MCF 10A (cell line): Measurements from ENCODE around the gene SNX22. TPM values are rescaled to one million over a fixed set of nuclear protein-coding genes. Genes with fewer than 3 reads are reported as not detected.
A peak's percentile ranks its signal among the peaks of the same experiment; 100 is the strongest.

Experiments used
- BruUV-seq: library from RNA; stranded (reverse); fragments of 400-500 nt; replicated peaks from 2 replicates; lab custom pipeline; 2021; lab: Mats Ljungman, UMichigan
- CTCF ChIA-PET: fragments of 300-600 bp; sonication (Branson Sonifier 250); formaldehyde crosslinking; extraction: SDS; loops from one replicate; lab custom pipeline; 2021; ENCODE audit warnings: antibody characterized with exemption, inconsistent platforms; lab: Yijun Ruan, JAX
- POLR2A ChIA-PET: fragments of 300-600, 350-650 bp; sonication (Branson Sonifier 250); formaldehyde crosslinking; extraction: SDS; loops from one replicate; lab custom pipeline; 2020; ENCODE audit warnings: antibody characterized with exemption, inconsistent platforms; lab: Yijun Ruan, JAX
- DNase-seq: peaks from one replicate; pipeline ENCODE4 v3.0.0-alpha.2; 2018; ENCODE audit not compliant: unreplicated experiment
- H3K27ac Mint-ChIP-seq: one replicate; pipeline ENCODE4 v1.8.0; 2022; ENCODE audit warnings: mild to moderate bottlenecking, low read depth, mixed read lengths; ENCODE audit not compliant: unreplicated experiment
- H3K27me3 Mint-ChIP-seq: one replicate; pipeline ENCODE4 v1.8.0; 2022; ENCODE audit warnings: mixed read lengths; ENCODE audit not compliant: insufficient read depth, unreplicated experiment
- H3K36me3 Mint-ChIP-seq: one replicate; pipeline ENCODE4 v1.8.0; 2022; ENCODE audit warnings: mild to moderate bottlenecking, moderate library complexity, mixed read lengths; ENCODE audit not compliant: insufficient read depth, unreplicated experiment
- H3K4me1 Mint-ChIP-seq: one replicate; pipeline ENCODE4 v1.8.0; 2022; ENCODE audit warnings: mixed read lengths; ENCODE audit not compliant: insufficient read depth, unreplicated experiment
- H3K4me3 Mint-ChIP-seq: one replicate; pipeline ENCODE4 v1.8.0; 2022; ENCODE audit warnings: mild to moderate bottlenecking, moderate library complexity, mixed read lengths; ENCODE audit not compliant: unreplicated experiment
- H3K9me3 Mint-ChIP-seq: one replicate; pipeline ENCODE4 v1.8.0; 2022; ENCODE audit warnings: mixed read lengths; ENCODE audit not compliant: unreplicated experiment
- CTCF ChIP-seq: fragments of 200-600 bp; IDR thresholded peaks from one replicate; pipeline ENCODE4 v1.8.0; 2022; ENCODE audit warnings: antibody characterized with exemption, mild to moderate bottlenecking; ENCODE audit not compliant: unreplicated experiment
- intact Hi-C: fragments of 100-400 bp; cut with micrococcal nuclease; formaldehyde crosslinking; loops from 2 replicates; pipeline ENCODE4 v1.14.1; 2022
- total RNA-seq: library from RNA; stranded (reverse); gene quantifications from 2 replicates; pipeline ENCODE4 v1.2.3, GENCODE V29; 2022

The SNX22 gene
- total RNA-seq, 1 experiment from 2014 or later = 0.16 TPM

- BruUV-seq = no TSS peak
- Mint-ChIP-seq H3K9me3 (no peaks in the 10 kb centered on the region), H3K4me1 (no peaks in the 10 kb centered on the region), H3K36me3 (peaks cover 90% of the 10 kb centered on the region), H3K27ac (no peak overlapping the region), H3K4me3 (no peak overlapping the region), H3K27me3 (no peaks in the 10 kb centered on the region)
- intact Hi-C loops = no loop called here
- DNase-seq = no peak
- ChIA-PET POLR2A (interaction anchor here (1.1 kb wide), 1 partner anchor 38 kb away, joined by 3 read pairs; the partner anchor contains the start of gene SNX1), CTCF (interaction anchor here (1.0 to 2.7 kb wide), 4 partner anchors 11 to 524 kb away, joined by 3 to 8 read pairs (median 4); partner anchors contain the start of gene SNX22)
- no peak for TF ChIP-seq CTCF
Observed at GRCh38 chr15:64133623-64134344, 17.7 kb upstream of the SNX22 start.

- H3K4me1 Mint-ChIP-seq = no peaks in the 10 kb centered on the region
- no peak overlapping the region for H3K27ac Mint-ChIP-seq
- H3K4me3 Mint-ChIP-seq = no peak overlapping the region
- H3K36me3 Mint-ChIP-seq = peaks cover 84% of the 10 kb centered on the region
- intact Hi-C loops = no loop called here
- no peaks in the 10 kb centered on the region for H3K27me3 Mint-ChIP-seq
- no peaks in the 10 kb centered on the region for H3K9me3 Mint-ChIP-seq
- no TSS peak for BruUV-seq
- POLR2A ChIA-PET = interaction anchor here (1.1 to 2.4 kb wide), 2 partner anchors 13 to 38 kb away, joined by 3 to 12 read pairs; partner anchors contain the start of gene SNX1
- TF ChIP-seq CTCF = no peak
- CTCF ChIA-PET = interaction anchor here (1.0 to 2.7 kb wide), 3 partner anchors 10 to 524 kb away, joined by 3 to 8 read pairs (median 5); partner anchors contain the start of gene SNX22
- peak; percentile 25 for DNase-seq
Observed at GRCh38 chr15:64134345-64134829, 17.1 kb upstream of the SNX22 start.

- intact Hi-C loops = no loop called here
- Mint-ChIP-seq H3K36me3 (peaks cover 79% of the 10 kb centered on the region), H3K4me3 (no peak overlapping the region), H3K9me3 (no peaks in the 10 kb centered on the region), H3K27ac (no peak overlapping the region), H3K27me3 (no peaks in the 10 kb centered on the region), H3K4me1 (no peaks in the 10 kb centered on the region)
- BruUV-seq = no TSS peak
- POLR2A ChIA-PET = interaction anchor here (2.4 kb wide), 1 partner anchor 11 kb away, joined by 12 read pairs; no protein-coding TSS in a partner anchor
- CTCF ChIA-PET = interaction anchor here (1.1 kb wide), 1 partner anchor 17 kb away, joined by 4 read pairs; no protein-coding TSS in a partner anchor
- no peak for DNase-seq
- no peak for TF ChIP-seq CTCF
Observed at GRCh38 chr15:64136347-64136746, 15.2 kb upstream of the SNX22 start.

- no peak overlapping the region for H3K4me3 Mint-ChIP-seq
- H3K27me3 Mint-ChIP-seq = no peaks in the 10 kb centered on the region
- ChIA-PET CTCF (interaction anchor here (2.1 kb wide), 1 partner anchor 16 kb away, joined by 8 read pairs; no protein-coding TSS in a partner anchor), POLR2A (interaction anchor here (0.6 to 1.4 kb wide), 2 partner anchors 11 to 703 kb away, joined by 3 read pairs; no protein-coding TSS in a partner anchor)
- no peaks in the 10 kb centered on the region for H3K9me3 Mint-ChIP-seq
- H3K4me1 Mint-ChIP-seq = no peaks in the 10 kb centered on the region
- no peak overlapping the region for H3K27ac Mint-ChIP-seq
- H3K36me3 Mint-ChIP-seq = peaks cover 79% of the 10 kb centered on the region
- TF ChIP-seq CTCF = no peak
- intact Hi-C loops = no loop called here
- no peak for DNase-seq
- no TSS peak for BruUV-seq
Observed at GRCh38 chr15:64137226-64137833, 14.2 kb upstream of the SNX22 start.
